ENCODE results near the gene YJEFN3. TPM values are rescaled to one million over a fixed set of nuclear protein-coding genes. Genes with fewer than 3 reads are reported as not detected.

Gene YJEFN3
- total and polyA plus RNA-seq, 10 of the 15 experiments (the other 5 are each of a cell fraction or from before 2014, with no cell fraction given): 0.05 to 6.9 (median 3.5) TPM

DNA sequence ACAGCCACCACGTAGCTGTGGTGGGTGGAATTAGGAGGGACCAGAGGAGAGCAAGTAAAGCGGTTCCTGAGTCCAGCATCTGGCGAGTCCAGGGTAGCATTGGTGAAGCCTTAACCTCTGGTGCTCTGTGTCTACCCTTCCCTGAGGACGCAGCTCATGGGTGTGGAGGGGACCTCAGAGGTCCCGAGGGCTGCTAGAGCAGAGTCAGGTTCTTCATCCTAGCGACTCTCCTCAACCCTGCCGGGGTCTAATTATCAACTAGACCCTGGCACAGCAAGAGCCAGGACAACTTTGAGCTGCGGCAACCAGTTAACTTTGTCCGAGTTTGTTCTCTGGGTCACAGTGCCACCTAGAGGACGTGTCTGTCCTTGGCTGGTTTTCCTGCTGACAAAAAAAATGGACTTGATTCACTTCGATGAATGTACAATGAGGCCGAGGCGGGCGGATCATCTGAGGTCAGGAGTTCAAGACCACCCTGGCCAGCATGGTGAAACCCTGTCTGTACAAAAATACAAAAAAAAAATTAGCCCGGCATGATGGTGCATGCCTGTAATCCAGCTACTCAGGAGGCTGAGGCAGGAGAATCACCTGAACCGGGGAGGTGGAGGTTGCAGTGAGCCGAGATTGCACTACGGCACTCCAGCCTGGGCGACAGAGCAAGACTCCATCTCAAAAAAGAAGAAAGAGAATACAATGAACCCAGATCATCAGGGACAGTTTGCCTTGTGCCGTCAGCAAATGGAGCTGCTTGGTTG lies 38.3 kb upstream of the YJEFN3 start:
- no peaks in the 10 kb centered on the region for H4K20me1 ChIP-seq (ENCODE audit: control insufficient read depth, insufficient read depth)
- no peak overlapping the region for H2AFZ ChIP-seq (ENCODE audit: control insufficient read depth, low read depth, low read length)
- H3K4me2 ChIP-seq (ENCODE audit: control insufficient read depth, insufficient read depth): no peak overlapping the region
- ChIA-PET RAD21 (ENCODE audit: unreplicated experiment) (interaction anchor here (0.5 to 4.8 kb wide), 26 partner anchors 10 to 345 kb away, joined by 3 to 72 read pairs (median 4); partner anchors contain the start of genes GATAD2A and NDUFA13), CTCF (interaction anchor here (0.6 to 9.3 kb wide), 32 partner anchors 10 to 344 kb away, joined by 3 to 223 read pairs (median 6); partner anchors contain the start of genes BORCS8, GATAD2A, NDUFA13 and RFXANK), SMC1A (ENCODE audit: uncharacterized antibody, unreplicated experiment) (interaction anchor here (0.6 to 5.1 kb wide), 15 partner anchors 22 to 415 kb away, joined by 3 to 97 read pairs (median 7); partner anchors contain the start of gene GATAD2A), POLR2A (interaction anchor here (0.6 to 3.1 kb wide), 7 partner anchors 26 to 130 kb away, joined by 3 to 16 read pairs (median 4); partner anchors contain the start of genes GATAD2A, NDUFA13 and TSSK6)
- FAIRE-seq (peak; percentile 98), ATAC-seq (peak; percentile 72), DNase-seq (ENCODE audit: low read depth, low spot score) (peak; percentile 51)
- H3K9me3 ChIP-seq (replicated peaks; ENCODE audit: control insufficient read depth, insufficient read depth, low read length): no peaks in the 10 kb centered on the region
- no peak overlapping the region for H3K4me3 ChIP-seq
- H3K27ac ChIP-seq (ENCODE audit: control insufficient read depth, insufficient read depth): no peak overlapping the region
- H3K79me2 ChIP-seq (ENCODE audit: control insufficient read depth, insufficient read depth, low read length): peaks cover 9% of the 10 kb centered on the region
- H3K27me3 ChIP-seq (replicated peaks in 1 of 2; ENCODE audit: control insufficient read depth in 2 of 2, insufficient read depth in 2 of 2, low read length in 1 of 2): no peaks in the 10 kb centered on the region
- BruUV-seq (replicated peaks): no TSS peak
- H3K4me1 ChIP-seq (ENCODE audit: control insufficient read depth, insufficient read depth, low read length): peaks cover 21% of the 10 kb centered on the region
- 29% methylated on average over 20 of the region's 20 CpGs for WGBS (ENCODE audit: insufficient coverage, insufficient replicate concordance, low lambda C conversion rate, missing lambda C conversion rate)
- peaks cover 22 to 37% of the 10 kb centered on the region in 2 experiments; a peak in 3 of 4 replicates for H3K36me3 ChIP-seq (ENCODE audit: control insufficient read depth in 2 of 2, insufficient read depth in 2 of 2, low read length in 1 of 2)
- intact Hi-C loops (cut with micrococcal nuclease; ENCODE audit: unreplicated experiment): loop anchor here (1.0 kb wide), 3 partner anchors 123 to 344 kb away; no protein-coding TSS in a partner anchor
- in situ Hi-C loops (cut with MboI): loop anchor here (5.0 to 10.0 kb wide), 2 partner anchors 123 to 346 kb away; no protein-coding TSS in a partner anchor
- no peak overlapping the region for H3K9ac ChIP-seq (ENCODE audit: control insufficient read depth, insufficient read depth, low read length)
- TF ChIP-seq EGR1 (IDR thresholded peaks at IDR 0.05; ENCODE audit: borderline replicate concordance in 1 of 2, low read depth in 2 of 2, low read length in 2 of 2): no peak
- peak; percentile 63; the same call in 1 of the 2 replicates for TF ChIP-seq SMARCA5 (IDR thresholded peaks at IDR 0.05)
- peak; percentile 80 to 86 (median 82) for TF ChIP-seq CTCF (IDR thresholded peaks at IDR 0.05 in 2 of 3, conservative IDR thresholded peaks at IDR 0.05 in 1 of 3; ENCODE audit: control insufficient read depth in 2 of 3, extremely low read depth in 1 of 3, insufficient read depth in 1 of 3, low read depth in 3 of 3, low read length in 3 of 3)
- peak; percentile 24; the same call in 1 of the 2 replicates for TF ChIP-seq RUNX3 (IDR thresholded peaks at IDR 0.05; ENCODE audit: low read length)
- no peak for TF ChIP-seq RELB (IDR thresholded peaks at IDR 0.05; ENCODE audit: low read depth)
- no peak for TF ChIP-seq CHD2 (IDR thresholded peaks at IDR 0.05; ENCODE audit: borderline replicate concordance, low read depth, low read length)
- TF ChIP-seq ZNF384 (IDR thresholded peaks at IDR 0.05; ENCODE audit: borderline replicate concordance, low read depth, low read length): peak; percentile 52; the same call in 1 of the 2 replicates
- TF ChIP-seq CBX5 (IDR thresholded peaks at IDR 0.05; ENCODE audit: low read depth): no peak
- no peak for TF ChIP-seq NR2C1 (IDR thresholded peaks at IDR 0.05)
- TF ChIP-seq YY1 (IDR thresholded peaks at IDR 0.05; ENCODE audit: low read depth, low read length): peak; percentile 66
- TF ChIP-seq, protein P1, sequence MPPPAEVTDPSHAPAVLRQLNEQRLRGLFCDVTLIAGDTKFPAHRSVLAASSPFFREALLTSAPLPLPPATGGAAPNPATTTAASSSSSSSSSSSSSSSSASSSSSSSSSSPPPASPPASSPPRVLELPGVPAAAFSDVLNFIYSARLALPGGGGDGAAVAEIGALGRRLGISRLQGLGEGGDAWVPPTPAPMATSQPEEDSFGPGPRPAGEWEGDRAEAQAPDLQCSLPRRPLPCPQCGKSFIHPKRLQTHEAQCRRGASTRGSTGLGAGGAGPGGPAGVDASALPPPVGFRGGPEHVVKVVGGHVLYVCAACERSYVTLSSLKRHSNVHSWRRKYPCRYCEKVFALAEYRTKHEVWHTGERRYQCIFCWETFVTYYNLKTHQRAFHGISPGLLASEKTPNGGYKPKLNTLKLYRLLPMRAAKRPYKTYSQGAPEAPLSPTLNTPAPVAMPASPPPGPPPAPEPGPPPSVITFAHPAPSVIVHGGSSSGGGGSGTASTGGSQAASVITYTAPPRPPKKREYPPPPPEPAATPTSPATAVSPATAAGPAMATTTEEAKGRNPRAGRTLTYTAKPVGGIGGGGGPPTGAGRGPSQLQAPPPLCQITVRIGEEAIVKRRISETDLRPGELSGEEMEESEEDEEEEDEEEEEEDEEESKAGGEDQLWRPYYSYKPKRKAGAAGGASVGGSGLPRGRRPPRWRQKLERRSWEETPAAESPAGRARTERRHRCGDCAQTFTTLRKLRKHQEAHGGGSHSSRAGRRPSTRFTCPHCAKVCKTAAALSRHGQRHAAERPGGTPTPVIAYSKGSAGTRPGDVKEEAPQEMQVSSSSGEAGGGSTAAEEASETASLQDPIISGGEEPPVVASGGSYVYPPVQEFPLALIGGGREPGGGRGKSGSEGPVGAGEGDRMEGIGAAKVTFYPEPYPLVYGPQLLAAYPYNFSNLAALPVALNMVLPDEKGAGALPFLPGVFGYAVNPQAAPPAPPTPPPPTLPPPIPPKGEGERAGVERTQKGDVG (CRISPR knock-in tag; IDR thresholded peaks at IDR 0.05): no peak
- TF ChIP-seq CREB1 (IDR thresholded peaks at IDR 0.05; ENCODE audit: low read depth): peak; percentile 25; the same call in 1 of the 2 replicates
- TF ChIP-seq, protein P2, sequence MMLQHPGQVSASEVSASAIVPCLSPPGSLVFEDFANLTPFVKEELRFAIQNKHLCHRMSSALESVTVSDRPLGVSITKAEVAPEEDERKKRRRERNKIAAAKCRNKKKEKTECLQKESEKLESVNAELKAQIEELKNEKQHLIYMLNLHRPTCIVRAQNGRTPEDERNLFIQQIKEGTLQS (IDR thresholded peaks at IDR 0.05; ENCODE audit: borderline replicate concordance, extremely low read depth, low read depth, low read length): no peak
- peak; percentile 95 for TF ChIP-seq RAD21 (IDR thresholded peaks at IDR 0.05; ENCODE audit: insufficient read depth, low read depth, low read length)

Measured in GM12878 (cell line).